ENCODE measurements around the gene DBF4. TPM values are rescaled to one million over a fixed set of nuclear protein-coding genes. Genes with fewer than 3 reads are reported as not detected.
"Not testable (repeated sequence)": the region's sequence is repeated elsewhere in the genome, so short reads cannot be mapped to it uniquely, and the experiment has no call there.

DBF4 gene
- polyA plus RNA-seq (2013, experiment 1 of 2; ENCODE audit: insufficient read length) = 17.7 TPM
- polyA plus RNA-seq (2013, experiment 2 of 2; ENCODE audit: insufficient read length) = 21.1 TPM

DNA sequence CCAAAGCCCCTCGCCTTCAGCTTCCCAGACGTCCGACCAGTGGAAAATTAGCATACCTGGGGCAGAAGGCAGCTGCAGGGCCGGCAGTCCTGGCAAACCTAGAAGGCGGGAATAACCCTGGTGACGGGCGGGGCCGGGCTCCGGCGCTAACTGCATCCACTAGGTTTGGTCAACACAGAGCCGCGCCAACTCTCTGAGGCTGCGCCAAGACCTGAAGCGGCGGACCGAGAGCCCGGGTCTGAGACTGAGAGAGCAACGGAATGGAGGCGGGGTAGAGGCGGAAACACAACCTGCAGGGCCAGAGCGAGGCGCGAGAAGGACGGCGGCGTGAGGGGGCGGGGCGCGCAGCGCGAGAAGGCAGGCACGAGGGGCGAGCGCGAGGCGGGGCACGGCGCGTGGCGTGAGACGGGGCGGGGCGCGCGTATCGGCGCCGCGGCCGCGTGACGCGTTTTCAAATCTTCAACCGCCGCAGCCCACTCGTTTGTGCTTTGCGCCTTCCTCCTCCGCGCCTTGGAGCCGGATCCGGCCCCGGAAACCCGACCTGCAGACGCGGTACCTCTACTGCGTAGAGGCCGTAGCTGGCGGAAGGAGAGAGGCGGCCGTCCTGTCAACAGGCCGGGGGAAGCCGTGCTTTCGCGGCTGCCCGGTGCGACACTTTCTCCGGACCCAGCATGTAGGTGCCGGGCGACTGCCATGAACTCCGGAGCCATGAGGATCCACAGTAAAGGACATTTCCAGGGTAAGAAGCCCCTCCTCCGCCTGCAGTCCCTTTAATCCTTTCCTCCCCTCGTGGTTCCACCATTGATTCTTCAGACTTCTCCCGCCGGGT is at the start of gene DBF4, which contains the start of gene SLC25A40:
DBF4 (plus strand) TSS at position 454 of the 829 bp plus-strand sequence; CDS start at position 694, 240 bp downstream.
SLC25A40 (minus strand) TSS at position 321 of the 829 bp plus-strand sequence. CDS start 17,633 bp downstream, outside the sequence.
- peak; percentile 94 for DNase-seq

- DNase-seq = not testable (repeated sequence)
Observed at GRCh38 chr7:87828383-87828782, 47.9 kb upstream of the DBF4 start.

DNA sequence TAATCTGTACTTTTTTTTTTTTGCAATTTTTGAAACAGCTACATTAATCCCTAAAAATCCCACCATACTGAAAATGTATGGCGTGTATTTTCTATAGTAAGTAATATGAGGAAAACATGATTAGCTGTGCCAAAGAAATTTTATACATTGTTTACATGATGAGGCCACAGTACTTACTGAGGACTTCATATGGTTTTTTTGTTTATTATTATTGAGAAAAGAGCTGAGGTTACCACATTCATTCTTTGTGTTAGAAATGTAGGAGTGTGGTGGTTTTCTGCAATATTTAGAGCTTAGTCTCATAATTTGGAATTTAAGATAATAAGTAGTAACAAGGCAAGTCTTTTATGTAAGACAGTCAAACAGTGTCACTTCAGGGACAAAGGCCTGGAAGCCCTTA is 45.2 kb upstream of the DBF4 start:
- no peak for DNase-seq

GRCh38 chr7:87833130-87833529 is 43.2 kb upstream of the DBF4 start:
- no peak for DNase-seq

GRCh38 chr7:87837597-87837996 is 38.7 kb upstream of the DBF4 start:
- no peak for DNase-seq

DNA sequence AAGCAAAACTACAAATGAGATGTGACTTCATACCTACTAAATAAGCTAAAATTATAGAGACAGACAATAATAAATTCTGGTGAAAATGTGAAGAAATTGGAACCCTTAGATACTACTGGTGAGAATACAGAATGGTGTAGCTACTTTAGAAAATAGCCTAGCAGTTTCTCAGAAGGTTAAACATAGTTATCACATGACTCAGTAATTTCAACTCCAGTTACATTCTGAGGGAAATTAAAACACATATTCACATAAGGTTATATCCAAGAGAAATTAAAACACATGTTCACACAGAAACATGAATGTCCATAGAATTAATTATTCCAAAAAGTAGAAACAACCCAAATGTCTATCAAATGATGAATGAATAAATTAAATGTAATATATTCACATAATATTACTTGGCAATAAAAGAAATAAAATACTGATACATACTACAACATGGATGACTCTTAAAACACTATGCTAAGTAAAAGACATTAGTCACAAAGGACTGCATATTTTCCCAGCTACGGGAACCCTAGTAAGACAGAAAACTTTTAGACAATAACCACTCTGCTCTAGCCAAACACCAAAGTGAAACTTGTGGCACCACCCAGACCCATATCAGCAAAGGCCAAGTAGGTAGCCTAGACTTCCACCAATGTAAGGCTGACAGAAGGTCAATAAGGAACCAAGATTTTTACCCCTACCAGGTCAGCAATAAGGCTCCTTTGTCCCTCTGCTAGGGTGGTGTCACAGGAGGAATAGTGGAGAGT is 25.3 kb upstream of the DBF4 start:
- peak; percentile 23 for DNase-seq

DNA sequence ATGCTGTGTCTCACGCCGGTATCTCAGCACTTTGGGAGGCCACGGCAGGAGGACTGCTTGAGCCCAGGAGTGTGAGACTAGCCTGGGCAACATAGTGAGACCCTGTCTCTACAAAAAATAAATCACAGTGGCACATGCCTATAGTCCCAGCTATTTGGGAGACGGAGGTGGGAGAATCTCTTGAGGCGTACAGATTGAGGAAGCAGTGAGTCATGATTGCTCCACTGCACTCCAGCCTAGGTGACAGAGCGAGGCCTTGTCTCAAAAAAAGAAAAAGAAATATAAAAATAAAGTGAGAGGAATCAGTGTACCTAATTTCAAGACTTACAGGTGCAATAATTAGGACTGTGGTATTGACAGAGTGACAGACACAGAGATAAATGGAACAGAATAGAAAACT is 24.0 kb upstream of the DBF4 start:
- no peak for DNase-seq

DNA sequence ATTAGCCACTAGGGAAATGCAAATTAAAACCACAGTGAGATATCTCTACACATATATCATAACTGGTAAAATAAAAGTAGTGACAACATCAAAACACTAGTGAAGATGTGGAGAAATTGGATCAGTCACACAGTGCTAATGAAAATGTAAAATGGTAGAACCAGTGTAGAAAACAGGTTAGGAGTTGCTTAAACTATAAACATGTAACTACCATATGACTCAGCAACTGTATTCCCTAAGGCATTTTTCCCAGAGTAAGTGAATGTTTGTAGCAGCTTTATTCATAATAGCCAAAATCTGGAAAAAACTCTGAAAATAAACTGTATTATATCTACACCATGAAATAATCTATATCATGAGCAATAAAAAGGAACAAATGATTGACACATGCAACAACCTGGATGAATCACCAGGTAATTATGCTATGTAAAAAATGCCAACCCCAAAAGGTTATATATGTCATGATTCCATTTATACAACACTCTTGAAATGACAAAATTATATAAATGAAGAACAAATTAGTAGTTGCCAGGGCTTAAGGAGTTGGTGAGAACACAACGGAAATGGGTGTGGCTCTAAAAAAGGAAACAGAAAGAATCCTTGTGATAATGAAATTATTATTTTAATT is 22.9 kb upstream of the DBF4 start:
- peak; percentile 16 for DNase-seq

- DNase-seq = no peak
Observed at GRCh38 chr7:87858417-87859100, 17.7 kb upstream of the DBF4 start.

- no peak for DNase-seq
Observed at GRCh38 chr7:87866089-87866488, 10.2 kb upstream of the DBF4 start.

- DNase-seq = not testable (repeated sequence)
Observed at GRCh38 chr7:87866533-87866932, 9.8 kb upstream of the DBF4 start.

GRCh38 chr7:87870471-87870870 is 5.8 kb upstream of the DBF4 start:
- no peak for DNase-seq

- no peak for DNase-seq
Observed at GRCh38 chr7:87872346-87872745, 3.9 kb upstream of the DBF4 start.

DNA sequence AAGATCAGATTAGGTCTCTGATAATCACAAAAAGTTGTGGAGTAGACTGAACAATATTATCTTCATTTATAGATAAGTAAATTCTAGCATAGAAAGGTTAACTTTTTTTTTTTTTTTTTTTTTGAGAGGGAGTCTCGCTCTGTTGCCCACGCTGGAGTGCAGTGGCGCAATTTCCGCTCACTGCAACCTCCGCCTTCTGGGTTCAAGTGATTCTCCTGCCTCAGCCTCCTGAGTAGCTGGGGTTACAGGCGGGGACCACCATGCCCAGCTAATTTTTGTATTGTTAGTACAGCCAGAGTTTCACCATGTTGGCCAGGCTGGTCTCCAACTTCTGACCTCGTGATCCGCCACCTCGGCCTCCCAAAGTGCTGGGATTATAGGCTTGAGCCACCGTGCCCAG is 3.0 kb upstream of the DBF4 start:
- DNase-seq = not testable (repeated sequence)

- DNase-seq = no peak
Observed at GRCh38 chr7:87874066-87874465, 2.2 kb upstream of the DBF4 start.

GRCh38 chr7:87875151-87876039 is 898 bp upstream of the DBF4 start:
- no peak for DNase-seq

DNA sequence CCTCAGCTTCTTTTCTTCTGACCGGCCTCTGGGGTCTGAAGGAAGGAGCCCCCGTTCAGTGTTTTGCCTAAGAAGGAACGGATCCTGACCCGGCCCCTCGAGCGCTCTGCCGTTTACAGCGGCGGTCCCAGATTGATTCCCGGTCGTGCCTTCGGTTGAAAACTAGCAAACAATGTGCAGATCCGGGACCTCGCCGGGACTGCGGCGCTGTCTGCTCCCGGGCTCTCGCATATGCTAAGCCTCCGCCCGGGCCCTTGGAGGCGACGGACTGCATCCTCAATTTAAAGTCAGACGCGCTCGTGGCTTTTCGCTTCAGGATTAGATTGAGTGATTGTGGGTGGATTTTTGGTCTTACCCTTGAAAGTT is 559 bp downstream of the DBF4 start:
- DNase-seq = peak; percentile 53

- no peak for DNase-seq
Observed at GRCh38 chr7:87877366-87878040, 1.2 kb downstream of the DBF4 start.

DNA sequence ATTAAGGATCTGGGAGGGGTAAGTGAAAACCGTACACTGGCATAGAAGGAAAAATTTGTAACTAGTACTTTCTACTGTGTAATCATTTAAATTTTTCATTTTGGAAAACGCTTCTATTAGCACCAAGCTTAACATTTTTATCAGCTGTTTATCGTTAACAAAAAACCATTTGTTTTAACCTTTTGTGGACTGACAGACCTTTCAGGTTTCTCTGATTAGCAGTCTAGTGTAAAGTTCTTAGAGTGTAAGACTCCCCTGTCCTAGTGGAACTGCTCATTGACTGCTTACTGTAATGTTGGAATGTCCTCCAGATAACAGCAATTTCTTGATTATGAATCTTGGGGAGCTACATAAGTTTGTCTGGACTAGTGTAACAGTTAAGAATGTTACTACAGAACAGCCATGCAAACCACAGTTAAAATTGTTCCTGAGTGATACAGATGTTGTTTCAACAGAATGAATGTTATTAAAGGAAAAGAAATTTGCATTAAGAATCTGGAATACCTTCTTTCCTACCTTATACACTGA is 2.0 kb downstream of the DBF4 start:
- peak; percentile 25 for DNase-seq

- no peak for DNase-seq
Observed at GRCh38 chr7:87882151-87882937, 6.1 kb downstream of the DBF4 start.
